GM21381 (cell line): ENCODE measurements around the gene PADI4.

Experiments
- ATAC-seq: cut with Tn5 transposase; IDR thresholded peaks from one replicate; pipeline ENCODE4 v1.9.1; 2021; ENCODE audit warnings: mild to moderate bottlenecking, moderate library complexity; ENCODE audit not compliant: unreplicated experiment

PADI4 gene, protein sequence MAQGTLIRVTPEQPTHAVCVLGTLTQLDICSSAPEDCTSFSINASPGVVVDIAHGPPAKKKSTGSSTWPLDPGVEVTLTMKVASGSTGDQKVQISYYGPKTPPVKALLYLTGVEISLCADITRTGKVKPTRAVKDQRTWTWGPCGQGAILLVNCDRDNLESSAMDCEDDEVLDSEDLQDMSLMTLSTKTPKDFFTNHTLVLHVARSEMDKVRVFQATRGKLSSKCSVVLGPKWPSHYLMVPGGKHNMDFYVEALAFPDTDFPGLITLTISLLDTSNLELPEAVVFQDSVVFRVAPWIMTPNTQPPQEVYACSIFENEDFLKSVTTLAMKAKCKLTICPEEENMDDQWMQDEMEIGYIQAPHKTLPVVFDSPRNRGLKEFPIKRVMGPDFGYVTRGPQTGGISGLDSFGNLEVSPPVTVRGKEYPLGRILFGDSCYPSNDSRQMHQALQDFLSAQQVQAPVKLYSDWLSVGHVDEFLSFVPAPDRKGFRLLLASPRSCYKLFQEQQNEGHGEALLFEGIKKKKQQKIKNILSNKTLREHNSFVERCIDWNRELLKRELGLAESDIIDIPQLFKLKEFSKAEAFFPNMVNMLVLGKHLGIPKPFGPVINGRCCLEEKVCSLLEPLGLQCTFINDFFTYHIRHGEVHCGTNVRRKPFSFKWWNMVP

DNA sequence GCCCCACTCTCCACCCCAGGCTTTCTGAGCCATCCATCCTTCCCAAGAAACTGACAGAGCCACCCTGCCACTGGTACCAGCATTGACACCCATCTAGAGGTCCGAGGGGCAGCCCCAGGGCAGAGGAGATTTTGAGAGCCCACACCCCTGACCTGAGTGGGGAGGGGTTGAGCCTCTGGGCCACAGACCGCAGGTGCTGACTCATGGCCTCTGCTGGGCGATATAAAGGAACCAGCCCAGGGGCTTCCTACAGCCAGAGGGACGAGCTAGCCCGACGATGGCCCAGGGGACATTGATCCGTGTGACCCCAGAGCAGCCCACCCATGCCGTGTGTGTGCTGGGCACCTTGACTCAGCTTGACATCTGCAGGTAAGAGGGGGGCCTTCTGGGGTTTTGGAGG is at the start of gene PADI4:
Gene PADI4, plus strand, starts transcription at position 252 of the 400 bp plus-strand sequence. Its CDS starts 26 bp downstream, at position 278.
- ATAC-seq: no peak

DNA sequence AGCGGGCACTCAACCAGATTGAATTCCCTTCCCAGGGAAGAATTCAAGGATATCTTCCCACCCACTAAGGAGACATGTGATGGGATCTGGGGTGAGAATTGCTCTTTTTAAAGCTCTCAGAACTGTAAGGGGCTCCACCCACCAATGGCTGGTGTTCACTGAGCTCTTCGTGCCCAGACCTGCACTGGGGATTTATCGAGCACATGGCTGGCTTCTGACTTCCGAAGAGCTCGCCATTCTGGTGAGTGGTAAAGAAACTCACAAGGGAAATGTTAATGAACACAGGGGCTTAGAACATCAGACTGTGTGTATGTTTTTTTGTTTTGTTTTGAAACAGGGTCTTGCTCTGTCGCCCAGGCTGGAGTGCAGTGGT is 49.3 kb upstream of the PADI4 start:
- no peak for ATAC-seq

DNA sequence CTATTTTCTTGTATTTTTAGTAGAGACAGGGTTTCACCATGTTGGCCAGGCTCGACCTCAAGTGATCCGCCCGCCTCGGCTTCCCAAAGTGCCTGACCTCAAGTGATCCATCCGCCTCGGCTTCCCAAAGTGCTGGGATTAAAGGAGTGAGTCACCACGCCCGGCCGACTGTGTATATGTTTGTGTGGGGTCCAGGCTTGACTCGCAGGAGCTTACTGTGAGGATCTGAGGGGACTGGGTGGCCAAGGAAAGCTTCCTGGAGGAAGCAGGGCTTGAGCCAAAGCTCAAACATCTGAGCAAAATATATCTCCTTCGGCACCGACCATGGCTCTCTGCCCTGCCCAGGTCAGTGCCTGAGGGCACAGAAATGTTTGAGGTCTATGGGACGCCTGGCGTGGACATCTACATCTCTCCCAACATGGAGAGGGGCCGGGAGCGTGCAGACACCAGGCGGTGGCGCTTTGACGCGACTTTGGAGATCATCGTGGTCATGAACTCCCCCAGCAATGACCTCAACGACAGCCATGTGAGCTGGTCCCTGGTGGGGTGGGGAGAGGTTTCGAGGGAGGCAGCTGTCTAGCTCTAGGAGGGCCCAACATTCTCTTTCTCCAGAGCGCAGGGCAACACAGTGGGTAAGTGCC is 48.6 kb upstream of the PADI4 start:
- no peak for ATAC-seq

DNA sequence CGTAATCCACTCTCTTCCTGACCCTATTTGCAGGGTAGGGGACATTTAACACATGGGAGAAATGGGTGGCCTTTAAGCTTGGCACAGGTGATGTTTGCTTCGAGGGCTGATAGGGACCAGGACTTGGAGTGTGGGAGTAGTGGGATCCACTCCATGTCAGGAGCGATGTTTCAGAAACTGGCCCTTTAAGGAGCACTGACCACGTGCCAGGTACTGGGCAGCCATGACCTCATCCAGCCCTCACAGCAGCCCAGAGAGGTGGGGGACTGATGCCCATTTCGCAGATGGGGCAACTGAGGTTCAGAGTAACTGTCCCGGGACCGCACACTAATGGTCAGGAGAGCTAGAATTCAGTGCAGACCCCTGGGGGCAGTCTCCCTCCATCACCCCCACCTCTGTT is 47.7 kb upstream of the PADI4 start:
- no peak for ATAC-seq

DNA sequence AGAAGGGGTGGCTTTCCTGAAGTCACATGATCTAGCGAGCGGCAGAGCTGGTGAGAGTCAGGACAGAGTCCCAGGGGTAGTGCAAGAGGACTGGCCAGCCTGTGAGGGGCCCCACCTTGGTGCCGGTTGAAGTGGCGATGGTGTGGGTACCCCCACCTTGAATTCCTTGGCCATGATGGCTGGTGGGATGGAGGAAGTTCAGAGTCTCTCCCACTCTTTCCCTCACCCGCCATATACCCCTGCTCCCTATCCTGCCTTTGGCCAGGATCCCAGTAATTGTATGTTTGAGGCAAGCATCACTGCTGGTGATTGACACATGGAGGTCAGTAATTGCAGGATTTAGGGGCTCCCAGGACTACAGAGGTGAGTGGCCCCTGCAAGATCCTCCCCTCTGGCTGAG is 47.3 kb upstream of the PADI4 start:
- no peak for ATAC-seq

DNA sequence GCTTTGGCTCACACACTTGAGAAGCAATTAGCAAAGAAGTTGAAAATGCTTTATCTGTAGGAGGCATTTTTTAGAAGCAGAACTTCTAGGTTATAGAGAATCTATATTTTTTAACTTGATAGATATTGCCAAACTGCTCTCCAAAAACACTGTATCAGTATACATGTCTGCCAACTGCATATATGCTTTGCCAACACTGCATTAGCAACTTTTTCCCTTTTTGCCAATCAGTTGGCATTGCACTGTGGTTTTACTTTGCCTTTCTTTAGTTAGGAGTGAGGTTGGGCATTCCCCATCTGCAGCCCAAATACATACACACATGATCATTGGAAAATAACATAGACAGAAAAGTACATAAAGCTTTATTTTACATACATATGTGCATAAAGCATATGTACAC is 44.1 kb upstream of the PADI4 start:
- ATAC-seq: no peak

DNA sequence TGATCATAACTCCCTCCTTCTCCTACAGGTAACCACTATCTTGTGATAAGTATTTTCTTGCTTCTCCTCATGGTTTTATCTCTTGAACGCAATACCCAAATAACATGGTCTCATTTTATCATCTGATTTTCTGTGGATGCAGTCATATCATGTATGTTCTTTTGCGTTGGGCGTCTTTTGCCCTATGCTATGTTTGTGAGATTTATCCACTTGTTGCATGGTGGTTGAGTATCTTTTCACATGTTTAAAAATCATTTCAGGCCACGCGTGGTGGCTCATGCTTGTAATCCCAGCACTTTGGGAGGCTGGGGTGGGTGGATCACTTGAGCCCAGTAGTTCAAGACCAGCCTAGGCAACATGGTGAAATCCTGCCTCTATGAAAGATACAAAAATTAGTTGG is 43.5 kb upstream of the PADI4 start:
- no peak for ATAC-seq

DNA sequence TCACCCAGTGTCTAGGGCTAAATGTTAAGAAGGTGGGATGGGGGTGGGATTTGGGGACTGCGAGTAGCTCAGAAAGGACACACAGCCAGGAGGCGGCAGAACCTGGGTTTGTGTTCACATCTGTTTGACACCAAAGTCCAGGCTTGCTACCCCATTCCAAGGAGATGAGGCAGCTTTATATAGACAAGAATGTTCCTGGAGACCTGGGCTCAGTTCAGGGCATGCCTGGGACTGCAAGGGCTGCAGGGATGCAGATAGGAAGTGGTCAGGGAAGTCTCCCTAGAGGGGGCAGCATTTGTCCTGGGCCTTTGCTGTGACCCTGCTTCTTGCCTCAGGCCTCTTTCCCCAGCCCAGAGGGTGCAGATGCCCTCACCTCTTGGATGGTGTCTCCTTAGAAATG is 42.8 kb upstream of the PADI4 start:
- no peak for ATAC-seq

DNA sequence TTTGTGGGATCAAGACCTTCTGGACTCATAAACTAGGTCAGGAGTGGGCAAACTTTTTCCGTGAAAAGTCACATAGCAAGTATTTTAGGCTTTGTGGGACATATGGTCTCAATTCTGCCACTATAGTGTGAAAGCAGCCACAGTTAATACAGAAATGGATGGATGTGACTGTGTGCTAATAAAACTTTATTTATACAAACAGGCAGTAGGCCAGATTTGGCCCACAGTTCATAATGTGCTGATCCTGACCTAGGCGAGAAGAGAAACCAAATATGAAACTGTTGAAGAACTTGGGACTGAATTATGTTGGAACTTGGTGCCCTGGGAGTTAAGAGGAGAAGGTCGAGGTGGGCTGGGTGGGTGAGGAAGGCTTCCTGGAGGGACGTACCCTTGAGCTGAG is 42.0 kb upstream of the PADI4 start:
- no peak for ATAC-seq

DNA sequence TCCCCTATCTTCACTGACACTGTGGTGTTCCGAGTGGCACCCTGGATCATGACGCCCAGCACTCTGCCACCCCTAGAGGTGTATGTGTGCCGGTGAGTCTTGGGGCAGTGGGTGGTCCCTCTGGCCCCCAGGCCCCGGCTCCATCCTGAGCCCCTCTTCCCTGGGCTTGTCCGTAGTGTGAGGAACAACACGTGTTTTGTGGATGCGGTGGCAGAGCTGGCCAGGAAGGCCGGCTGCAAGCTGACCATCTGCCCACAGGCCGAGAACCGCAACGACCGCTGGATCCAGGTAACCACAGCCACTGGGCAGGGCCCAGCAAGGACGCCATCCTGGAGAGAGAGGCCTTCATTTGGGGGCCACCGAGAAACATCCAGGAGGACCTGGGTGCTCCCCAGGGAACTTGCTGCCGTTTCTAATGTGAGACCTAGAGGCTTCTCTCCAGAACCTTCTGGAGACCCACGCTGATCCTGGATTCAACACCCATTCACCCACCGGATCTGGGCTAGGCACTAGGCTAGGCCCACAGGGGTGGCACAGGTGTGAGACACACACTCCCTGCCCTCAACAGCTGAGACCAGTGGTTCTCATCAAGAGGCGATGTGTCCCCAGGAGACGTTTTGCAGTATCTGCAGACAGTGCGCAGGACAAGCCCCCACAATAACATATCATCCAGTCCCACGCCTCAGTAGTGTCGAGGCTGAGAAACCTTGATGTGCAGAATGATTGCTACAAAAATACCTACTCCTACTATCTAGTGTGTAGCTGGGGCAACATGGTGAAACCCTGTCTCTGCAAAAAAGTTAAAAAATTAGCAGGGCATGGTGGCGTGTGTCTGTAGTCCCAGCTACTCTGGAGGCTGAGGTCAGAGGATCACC is 36.9 kb upstream of the PADI4 start:
- ATAC-seq: no peak

DNA sequence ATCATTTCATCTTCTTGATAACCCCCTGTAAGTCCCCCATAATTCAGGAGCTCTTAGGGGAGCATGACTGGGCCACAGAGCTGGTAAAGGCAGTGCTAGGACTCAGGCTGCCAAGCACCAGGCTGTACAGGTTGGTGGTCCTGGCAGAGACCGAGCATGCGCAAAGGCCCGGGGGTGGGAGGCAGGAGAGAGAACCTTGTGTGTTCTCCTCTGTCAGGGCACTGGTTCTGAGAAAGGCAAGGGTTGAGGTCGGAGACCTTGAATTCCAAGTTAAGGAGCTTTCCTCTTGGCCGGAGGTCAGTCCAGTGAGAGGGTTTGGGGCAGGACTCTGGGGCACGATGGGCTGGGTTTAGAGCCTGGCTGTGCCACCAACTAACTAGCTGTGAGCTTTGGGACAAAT is 35.9 kb upstream of the PADI4 start:
- ATAC-seq: no peak

DNA sequence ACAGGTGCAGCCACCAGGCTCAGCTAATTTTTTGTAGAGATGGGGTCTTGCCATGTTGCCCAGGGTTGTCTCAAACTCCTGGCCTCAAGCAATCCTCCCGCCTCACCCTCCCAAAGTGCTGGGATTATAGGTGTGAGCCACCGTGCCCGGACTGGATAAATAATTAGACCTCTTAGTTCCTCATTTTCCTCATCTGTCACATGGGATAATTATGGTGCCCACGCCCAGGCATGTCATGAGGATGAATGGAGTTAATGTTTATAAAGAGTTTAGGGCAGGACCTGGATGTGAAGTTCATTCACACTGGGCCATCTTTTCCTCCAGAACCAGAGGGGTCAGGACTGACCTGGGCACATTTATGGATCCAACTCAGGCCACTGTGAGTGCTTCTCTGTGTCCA is 35.4 kb upstream of the PADI4 start:
- no peak for ATAC-seq

DNA sequence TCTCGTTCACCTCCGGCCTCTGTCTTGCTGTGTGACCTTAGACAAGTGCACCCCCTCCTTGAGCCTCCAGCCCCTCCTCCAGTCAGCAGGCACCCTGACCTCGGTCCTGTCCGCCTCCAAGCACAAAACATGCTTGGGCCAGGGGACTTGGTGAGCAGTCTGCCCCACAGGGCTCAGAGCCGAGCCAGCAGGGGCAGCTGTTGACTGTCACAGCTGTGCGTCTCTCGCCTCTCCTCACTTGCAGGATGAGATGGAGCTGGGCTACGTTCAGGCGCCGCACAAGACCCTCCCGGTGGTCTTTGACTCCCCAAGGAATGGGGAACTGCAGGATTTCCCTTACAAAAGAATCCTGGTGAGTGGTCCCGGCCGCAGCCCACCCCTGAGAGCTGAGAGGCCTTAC is 34.9 kb upstream of the PADI4 start:
- ATAC-seq: no peak

DNA sequence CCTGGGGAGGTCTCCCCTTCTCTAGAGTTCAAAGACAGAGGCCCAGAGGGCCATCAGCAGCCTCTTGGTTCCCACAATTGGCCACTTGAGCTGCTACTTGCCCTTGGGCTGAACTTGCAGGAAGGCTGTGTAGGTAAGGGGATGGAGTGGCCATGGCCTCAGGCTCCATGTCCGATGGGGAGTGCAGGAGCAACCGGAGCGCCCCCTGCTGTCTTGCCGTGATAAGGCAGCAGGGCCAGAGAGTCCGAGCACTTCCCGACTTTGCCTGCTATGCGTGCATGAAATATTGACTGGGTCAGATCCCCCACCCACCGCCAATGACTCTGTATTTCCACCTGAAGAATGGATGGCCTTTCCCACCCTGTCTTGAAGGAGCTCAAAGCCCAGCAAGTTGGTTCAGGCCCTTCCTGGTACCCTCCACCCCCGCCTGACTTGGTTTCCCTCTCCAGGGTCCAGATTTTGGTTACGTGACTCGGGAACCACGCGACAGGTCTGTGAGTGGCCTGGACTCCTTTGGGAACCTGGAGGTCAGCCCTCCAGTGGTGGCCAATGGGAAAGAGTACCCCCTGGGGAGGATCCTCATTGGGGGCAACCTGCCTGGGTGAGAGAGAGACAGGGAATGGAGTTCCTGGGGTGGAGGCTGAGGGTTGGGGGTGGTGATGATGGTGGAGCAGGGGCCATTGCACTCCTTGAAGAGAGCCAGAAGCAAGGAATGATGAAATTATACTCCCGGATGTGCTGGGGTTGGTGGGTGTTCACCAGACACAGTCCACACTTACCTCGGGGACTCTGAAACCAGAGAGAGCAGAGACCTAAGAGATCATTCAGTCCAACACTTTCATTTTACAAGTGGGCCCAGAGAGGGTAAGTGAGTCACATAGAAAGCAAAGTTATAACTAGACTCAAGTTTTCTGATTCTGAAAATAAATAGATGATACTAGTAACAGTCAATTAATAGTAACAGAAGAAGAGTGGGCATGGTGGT is 33.5 kb upstream of the PADI4 start:
- peak; percentile 72 for ATAC-seq

DNA sequence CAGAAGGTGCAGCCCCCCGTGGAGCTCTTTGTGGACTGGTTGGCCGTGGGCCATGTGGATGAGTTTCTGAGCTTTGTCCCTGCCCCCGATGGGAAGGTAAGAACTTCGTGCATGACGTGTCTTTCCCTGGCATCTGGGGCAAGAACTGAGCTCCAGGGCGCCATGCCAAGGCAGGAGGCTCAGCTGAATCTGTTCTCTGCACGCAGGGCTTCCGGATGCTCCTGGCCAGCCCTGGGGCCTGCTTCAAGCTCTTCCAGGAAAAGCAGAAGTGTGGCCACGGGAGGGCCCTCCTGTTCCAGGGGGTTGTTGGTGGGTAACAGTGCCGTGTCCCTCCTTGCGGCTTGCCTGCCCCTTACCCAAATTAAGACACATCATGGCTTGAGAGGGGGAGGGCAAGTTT is 31.4 kb upstream of the PADI4 start:
- no peak for ATAC-seq

DNA sequence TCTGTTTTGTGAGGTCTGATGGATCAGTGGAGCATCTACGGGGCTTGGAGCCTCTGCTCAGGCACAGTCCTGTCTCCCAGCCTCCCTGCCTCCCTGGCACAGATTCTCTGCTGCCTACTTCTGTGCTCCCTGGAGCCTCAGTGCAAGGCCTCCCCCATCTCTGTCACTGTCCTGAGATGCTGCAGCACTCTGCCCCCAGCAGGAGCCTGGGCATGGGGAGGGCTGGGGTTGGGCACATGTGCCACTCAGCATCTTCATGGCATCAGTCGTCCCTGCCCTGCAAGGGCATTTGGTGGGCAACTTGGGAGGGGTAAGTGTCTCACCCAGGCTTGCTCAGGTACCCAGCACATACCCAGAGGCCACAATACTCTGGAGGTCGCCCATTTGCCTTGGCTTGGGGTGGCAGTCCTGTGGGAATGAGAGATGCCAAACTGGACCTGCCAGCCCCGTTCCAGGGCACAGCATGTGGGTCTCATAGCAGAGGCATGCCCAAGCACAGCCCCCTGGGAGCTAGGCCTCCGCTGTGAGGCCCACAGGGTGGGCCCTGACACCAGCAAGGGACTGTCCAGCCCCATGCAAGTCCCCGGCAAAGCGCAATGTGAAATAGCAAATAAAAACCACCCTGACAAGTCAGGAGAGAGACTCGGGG is 30.4 kb upstream of the PADI4 start:
- ATAC-seq: no peak

DNA sequence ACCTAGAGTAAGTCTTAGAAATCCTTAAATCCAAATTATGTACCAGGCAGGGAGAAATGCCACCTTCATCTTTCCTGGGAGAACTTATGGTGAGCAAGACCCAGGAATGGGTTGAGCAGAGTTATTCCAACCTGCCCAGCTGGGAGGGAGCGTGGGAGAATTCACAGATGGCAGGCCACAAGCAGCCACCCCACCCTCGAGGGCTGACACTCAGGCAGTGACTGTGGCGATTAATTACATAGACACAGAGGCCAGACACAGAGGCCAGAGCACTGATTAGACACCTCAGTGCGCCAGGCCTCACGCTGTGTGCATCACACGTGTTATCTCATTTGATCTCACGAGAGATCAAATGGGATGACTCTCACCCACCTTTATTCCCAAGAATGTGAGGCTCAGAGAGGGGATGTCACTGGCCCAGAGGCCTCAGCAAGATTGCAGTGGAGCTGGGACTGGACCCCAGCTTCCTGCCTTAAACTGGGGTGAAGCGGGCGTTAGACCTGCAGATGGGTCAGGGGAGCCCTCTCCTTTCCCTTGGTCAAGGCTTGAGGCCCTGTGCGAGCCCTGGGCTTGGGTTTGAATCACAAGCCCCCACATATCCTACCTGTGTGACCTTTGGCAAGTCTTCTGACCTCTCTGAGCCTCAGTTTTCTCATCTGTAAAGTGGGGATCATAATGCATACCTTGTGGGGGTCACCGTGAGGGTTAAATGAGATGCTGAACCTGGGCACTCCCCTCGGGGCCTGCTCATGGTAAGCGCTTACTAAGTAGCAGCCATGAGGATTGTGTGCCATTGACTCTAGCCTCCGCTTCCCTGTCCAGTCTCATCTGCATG is 28.8 kb upstream of the PADI4 start:
- ATAC-seq: no peak

DNA sequence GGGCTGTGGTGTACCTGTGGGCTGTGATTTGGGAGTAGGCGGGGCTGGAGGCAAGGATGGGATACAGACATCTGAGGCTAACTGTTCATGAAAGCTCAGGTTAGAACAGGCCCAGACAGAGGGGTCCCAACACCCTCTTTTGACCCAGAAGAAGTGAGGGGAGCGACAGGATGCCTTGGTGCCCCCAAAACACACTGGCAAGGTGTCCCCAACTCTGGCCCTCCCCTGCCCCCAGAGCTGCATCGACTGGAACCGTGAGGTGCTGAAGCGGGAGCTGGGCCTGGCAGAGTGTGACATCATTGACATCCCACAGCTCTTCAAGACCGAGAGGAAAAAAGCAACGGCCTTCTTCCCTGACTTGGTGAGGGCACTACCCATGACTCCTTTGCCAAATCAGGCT is 27.6 kb upstream of the PADI4 start:
- no peak for ATAC-seq

DNA sequence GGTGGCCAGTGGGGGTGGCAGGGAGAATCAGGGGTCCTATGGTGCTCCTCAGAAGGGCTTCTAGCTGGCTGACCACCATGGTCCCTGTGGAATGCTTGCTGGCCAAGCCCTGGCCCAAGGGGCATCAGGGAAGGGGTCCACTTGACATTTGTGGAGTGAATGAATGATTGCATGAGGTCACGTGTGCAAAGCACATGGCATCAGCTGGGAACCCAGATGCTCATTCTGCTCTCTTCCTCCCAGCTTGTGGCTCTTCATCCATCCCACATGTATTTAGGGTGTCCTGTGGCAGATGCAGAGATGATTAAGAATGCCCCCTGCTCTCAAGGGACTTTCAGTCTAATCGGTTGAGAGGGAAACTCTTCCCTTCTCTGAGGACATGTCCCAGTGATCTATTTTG is 27.1 kb upstream of the PADI4 start:
- ATAC-seq: no peak
